T-helper 2 cell (primary cell): ENCODE results near the gene FAM72C.
"Not testable (repeated sequence)": the region's sequence is repeated elsewhere in the genome, so short reads cannot be mapped to it uniquely, and the experiment has no call there.

ENCODE experiments used
- DNase-seq, 5 experiments: peaks; one replicate each; pipeline versions ENCODE4 v3.0.0 to v3.0.0-alpha.2; 2012 to 2022

Gene FAM72C

GRCh38 chr1:143984721-143985473, 13.1 kb upstream of the FAM72C start:
- not testable (repeated sequence) for DNase-seq

DNA sequence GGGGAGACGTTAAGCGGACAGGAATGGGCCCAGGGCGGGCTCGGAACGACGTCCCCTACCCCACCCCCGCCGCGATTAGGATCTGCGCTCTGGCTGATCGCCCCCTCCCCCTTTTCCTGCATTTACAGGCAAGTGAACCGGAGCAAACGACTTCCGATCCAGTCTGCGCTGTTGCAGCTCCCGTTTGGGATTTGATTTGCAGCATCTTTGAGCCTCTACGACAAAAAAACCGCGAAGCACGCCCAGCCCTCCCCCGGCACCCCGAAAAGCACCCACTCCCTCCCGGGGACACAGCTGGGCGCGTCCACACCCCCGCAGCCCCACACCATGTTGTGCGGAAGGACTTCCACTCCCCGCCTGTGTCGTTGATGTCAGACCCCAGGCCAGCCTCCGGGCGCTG, 2.6 kb upstream of the FAM72C start:
- DNase-seq = peak in 1 of 5 experiments; percentile 2

GRCh38 chr1:143973876-143974414, 2.2 kb upstream of the FAM72C start:
- not testable (repeated sequence) for DNase-seq

DNA sequence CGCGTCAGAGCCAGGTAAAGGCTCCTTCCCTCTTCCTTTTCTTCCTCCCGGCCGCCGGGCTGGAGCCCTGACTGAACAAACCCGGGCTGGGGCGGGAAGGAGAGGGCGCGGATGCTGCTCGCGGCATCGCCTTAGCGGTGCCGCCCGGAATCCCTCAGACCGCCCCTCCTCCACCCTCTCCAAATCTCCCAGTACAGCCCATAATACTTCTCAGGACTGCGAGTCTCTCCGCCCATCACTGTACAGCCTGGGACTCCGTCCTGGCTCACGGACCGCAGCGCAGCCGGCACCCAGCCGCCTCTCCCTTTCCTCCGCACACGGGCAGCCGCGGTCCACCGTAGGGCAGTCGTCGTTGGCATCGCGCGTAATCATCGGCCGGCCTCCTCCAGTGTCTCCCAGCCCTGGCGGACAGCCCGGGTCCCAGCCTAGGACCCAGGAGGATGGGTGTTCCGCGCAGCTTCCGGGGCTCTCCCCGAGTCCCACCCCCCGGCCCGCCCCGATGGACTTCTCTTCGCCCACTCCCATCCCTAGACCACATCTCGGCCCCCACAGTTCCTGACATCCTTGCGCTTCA, 1.1 kb upstream of the FAM72C start:
- not testable (repeated sequence) for DNase-seq

DNA sequence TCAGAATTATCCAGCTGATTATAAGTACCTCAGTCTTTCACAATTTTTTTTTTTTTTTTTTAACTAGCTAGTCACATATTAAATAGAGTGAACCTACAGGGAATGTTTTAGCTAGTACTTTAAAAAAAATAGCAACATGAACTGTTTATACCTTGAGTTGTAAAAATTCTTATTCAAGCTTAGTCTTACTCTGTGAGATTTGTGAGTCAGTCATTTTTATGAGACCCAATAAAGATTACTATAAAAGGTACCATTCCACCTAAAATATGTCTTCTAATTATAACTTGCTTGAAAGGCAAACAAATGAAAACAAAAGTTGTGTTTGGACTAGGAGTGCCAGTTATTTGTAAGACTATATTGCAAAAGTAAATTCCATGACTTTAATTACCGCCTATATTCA, 5.9 kb downstream of the FAM72C start:
- not testable (repeated sequence) for DNase-seq

- not testable (repeated sequence) for DNase-seq
Observed at GRCh38 chr1:143964294-143964693, 7.5 kb downstream of the FAM72C start.

- DNase-seq = not testable (repeated sequence)
Observed at GRCh38 chr1:143955930-143956329, 15.9 kb downstream of the FAM72C start.

- DNase-seq = not testable (repeated sequence)
Observed at GRCh38 chr1:143952913-143953312, 18.9 kb downstream of the FAM72C start.

GRCh38 chr1:143951485-143952391, 20.0 kb downstream of the FAM72C start:
- not testable (repeated sequence) for DNase-seq

- not testable (repeated sequence) for DNase-seq
Observed at GRCh38 chr1:143947749-143948148, 24.0 kb downstream of the FAM72C start.

- not testable (repeated sequence) for DNase-seq
Observed at GRCh38 chr1:143945253-143945652, 26.5 kb downstream of the FAM72C start.

- DNase-seq = not testable (repeated sequence)
Observed at GRCh38 chr1:143944576-143945240, 27.1 kb downstream of the FAM72C start.

DNA sequence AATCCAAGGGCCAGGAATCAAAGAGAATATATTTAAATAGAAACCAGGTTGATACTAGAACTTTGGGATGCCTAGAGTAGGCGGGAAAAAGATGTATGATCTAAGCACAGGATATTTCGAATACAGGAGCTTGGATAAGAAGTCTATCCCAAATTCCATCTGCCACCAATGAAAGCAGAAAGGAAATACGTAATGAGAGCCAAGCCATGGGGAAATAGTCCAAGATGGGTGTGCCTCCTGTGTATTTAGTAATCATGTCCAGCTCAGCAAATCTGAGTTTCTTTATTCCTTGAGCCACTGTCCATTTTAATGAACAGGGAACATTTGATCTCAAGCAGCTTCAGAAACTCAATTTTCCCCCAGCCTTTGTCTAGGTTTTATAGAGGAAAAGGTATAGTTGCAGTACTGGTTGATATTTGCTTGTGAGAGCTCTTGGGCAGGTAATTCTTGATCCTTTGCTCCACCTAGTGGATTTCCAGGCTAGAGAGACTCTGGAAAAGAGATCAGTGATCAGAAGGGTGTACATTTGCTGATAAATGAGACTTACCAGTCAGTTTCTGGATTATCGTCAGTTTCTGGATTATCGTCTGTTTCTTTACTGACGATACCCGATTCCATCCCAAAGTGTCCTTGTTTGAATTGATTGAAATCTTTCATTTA, 28.3 kb downstream of the FAM72C start:
- DNase-seq = not testable (repeated sequence)

GRCh38 chr1:143942238-143942860, 29.4 kb downstream of the FAM72C start:
- not testable (repeated sequence) for DNase-seq

DNA sequence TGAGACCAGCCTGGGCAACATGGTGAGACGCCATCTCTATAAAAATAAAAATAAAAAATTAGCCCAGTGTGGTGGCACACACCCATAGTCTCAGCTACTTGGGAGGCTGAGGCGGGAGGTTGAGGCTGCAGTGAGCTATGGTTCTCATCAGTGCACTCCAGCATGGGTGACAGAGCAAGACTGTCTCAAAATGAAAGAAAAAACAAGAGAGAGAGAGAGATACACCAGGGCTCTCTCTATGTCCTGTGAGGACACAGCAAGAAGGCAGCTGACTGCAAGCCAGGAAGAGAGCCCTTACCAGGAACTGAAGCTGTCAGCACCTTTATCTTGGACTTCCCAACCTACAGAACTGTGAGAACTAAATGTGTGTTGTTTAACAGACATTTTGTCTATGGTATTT, 32.1 kb downstream of the FAM72C start:
- DNase-seq = not testable (repeated sequence)

- not testable (repeated sequence) for DNase-seq
Observed at GRCh38 chr1:143938922-143939321, 32.9 kb downstream of the FAM72C start.

- peak in 3 of 5 experiments; percentile 0 to 11 (median 9) for DNase-seq
Observed at GRCh38 chr1:143936457-143937115, 35.2 kb downstream of the FAM72C start.

- not testable (repeated sequence) for DNase-seq
Observed at GRCh38 chr1:143919127-143919526, 52.7 kb downstream of the FAM72C start.

DNA sequence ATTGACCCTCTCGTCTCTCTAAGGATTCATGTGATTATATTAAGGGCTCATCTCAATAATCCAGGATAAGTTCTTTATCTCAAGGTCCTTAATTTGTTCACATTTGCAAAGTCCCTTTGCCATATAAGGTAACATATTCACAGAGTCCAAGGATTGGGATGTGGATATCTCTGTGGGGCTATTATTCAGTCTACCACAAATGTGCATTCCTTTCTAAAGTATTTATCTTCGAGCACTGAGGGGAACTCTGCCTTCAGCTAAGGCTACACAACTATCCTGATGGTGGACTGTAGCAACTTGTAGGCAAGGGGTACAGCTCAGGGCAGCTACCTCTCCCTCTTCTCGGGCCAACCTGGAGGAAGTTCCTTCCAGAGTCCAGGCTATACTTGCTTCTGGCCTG, 53.2 kb downstream of the FAM72C start:
- not testable (repeated sequence) for DNase-seq

DNA sequence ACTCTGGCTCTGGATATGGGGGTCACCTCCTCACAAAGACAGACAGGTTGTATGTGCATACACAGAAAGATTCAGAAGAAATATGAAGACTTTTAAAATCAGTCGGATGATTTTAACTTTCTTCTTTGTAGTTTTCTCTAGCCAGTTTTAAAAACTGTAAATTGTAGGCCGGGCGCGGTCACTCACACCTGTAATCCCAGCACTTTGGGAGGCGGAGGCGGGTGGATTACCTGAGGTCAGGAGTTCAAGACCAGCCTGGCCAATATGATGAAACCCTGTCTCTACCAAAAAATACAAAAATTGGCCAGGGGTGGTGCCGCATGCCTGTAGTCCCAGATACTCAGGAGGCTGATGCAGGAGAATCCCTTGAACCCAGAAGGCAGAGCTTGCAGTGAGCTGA, 58.1 kb downstream of the FAM72C start:
- not testable (repeated sequence) for DNase-seq
